ENCODE results near the gene ANKS1B. TPM values are rescaled to one million over a fixed set of nuclear protein-coding genes. Genes with fewer than 3 reads are reported as not detected.

The ANKS1B gene
- total RNA-seq, 1 donor from 2014 or later, result 0.46 TPM

DNA sequence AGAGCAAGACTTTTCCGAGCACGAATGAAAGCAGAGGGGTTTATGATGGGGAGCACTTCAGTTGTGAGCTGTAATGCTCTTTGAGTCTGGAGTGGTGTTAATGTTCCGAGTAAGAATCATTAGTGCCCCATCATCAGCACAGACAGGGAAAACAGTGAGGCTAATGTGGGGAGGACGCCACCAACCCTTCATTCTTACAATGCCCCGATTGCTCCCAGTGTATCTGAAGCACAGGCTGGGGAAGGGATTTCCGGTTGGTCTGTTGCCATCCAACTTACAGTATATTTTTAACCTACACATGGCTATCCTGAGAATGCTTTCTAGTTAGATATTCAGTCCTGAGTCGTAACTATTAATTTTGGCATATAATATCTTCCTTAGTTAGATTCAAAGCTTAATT, 1198.1 kb downstream of the ANKS1B start:
- DNase-seq (ENCODE audit: low read depth), result no peak
- H3K4me3 ChIP-seq (ENCODE audit: low read depth, low read length), result no peak overlapping the region
- TF ChIP-seq CTCF (conservative IDR thresholded peaks at IDR 0.05; ENCODE audit: low read depth, low read length), result no peak

- no peak for TF ChIP-seq CTCF (conservative IDR thresholded peaks at IDR 0.05; ENCODE audit: low read depth, low read length)
- no peak for DNase-seq (ENCODE audit: low read depth)
- H3K4me3 ChIP-seq (ENCODE audit: low read depth, low read length), result no peak overlapping the region
These were observed 1201.3 kb downstream of the ANKS1B start for GRCh38 chr12:98783420-98783819.

DNA sequence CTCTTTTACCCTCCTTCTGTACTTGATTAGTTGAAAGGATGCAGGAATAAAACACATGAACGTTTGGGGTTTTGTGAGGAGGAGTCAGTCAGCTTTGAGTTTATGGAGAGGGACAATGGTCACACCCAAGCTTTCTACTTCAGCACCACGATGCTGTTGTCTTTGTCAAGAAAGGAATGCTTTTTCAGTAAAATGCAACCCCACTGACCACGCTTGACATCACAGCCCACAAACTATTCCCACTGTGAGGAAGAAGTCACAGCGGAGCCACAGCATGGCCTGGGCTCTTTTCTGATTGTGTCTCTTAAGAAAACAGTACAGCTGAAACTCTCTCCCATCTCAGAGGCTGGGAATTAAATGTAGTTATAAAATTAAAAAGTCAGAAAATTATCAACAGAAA, 1204.5 kb downstream of the ANKS1B start:
- no peak overlapping the region for H3K4me3 ChIP-seq (ENCODE audit: low read depth, low read length)
- DNase-seq (ENCODE audit: low read depth), result no peak
- no peak for TF ChIP-seq CTCF (conservative IDR thresholded peaks at IDR 0.05; ENCODE audit: low read depth, low read length)

DNA sequence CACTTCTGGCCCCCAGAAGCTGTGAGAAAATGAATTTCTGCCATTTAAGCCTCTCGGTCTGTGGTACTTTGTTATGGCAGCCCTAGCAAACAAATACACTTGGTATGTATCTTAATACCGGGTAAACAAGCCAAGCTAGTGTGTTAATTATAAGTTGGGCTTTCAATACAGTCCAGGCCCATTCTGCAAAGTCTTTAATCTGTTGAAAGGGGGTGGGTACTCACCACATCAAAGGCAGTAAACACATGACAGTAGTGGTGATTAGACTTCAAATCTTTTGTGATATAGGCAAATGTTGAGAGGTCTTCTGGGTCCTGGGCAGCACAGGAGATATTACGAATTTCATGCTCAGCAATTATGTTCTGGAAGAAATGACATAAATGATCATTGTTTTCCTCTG, 1211.9 kb downstream of the ANKS1B start:
- no peak overlapping the region for H3K4me3 ChIP-seq (ENCODE audit: low read depth, low read length)
- no peak for DNase-seq (ENCODE audit: low read depth)
- no peak for TF ChIP-seq CTCF (conservative IDR thresholded peaks at IDR 0.05; ENCODE audit: low read depth, low read length)

DNA sequence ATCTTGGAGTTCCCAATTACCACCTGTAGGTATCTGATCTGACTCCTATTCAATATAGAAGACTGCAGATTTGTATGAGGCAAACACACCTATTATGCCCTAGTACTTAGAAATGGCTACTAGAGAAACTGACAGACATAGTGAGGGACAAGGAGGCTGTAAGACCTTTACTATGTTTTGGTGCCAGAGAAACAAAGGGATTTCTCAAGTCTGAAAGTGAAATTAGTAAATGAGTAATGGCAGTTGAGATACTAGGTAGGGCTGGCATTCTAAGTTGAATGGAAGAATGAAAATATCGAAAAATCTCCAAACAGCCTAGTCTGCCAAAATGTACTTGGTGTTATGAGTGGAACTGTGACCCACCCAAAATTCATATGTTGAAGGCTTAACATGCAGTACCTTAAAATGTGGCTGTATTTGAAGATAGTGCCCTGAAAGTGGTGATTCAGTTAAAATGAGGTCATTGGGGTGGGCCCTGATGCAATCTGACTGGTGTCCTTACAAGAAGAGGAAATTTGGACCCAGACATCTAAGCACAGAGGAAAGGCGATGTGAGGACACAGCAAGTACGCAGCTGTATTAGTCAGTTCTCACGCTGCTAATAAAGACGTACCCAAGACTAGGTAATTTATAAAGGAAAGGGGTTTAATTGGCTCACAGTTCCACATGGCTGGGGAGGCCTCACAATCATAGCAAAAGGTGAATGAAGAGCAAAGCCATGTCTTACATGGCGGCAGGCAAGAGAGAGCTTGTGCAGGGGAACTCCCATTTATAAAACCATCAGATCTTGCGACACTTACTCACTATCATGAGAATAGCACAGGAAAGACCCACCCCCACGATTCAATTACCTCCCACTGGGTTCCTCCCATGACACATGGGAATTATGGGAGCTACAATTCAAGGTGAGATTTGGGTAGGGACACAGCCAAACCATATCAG, 1212.7 kb downstream of the ANKS1B start:
- TF ChIP-seq CTCF (conservative IDR thresholded peaks at IDR 0.05; ENCODE audit: low read depth, low read length), result no peak
- no peak overlapping the region for H3K4me3 ChIP-seq (ENCODE audit: low read depth, low read length)
- no peak for DNase-seq (ENCODE audit: low read depth)

- H3K4me3 ChIP-seq (ENCODE audit: low read depth, low read length), result no peak overlapping the region
- no peak for TF ChIP-seq CTCF (conservative IDR thresholded peaks at IDR 0.05; ENCODE audit: low read depth, low read length)
- no peak for DNase-seq (ENCODE audit: low read depth)
These were observed 1214.5 kb downstream of the ANKS1B start for GRCh38 chr12:98770230-98770629.

DNA sequence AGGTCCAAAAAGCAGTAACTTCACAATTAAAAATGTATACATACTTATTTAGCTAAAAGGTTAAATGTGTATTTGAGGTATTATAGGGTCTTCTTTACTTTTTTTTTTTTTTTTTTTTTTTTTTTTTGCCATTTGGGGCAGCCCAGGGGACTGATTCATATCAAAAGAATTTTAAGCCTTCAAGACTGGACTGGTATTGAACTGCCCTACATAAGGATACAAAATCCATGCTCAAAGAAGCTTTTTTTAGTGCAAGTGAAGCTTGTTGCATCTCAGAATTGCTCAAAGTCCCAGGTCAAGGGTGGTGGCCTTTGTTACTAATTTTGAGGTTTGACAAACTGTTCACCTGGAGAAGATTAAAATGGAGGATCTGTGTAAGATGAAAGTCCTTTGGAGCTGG, 1215.7 kb downstream of the ANKS1B start:
- DNase-seq (ENCODE audit: low read depth), result no peak
- no peak overlapping the region for H3K4me3 ChIP-seq (ENCODE audit: low read depth, low read length)
- no peak for TF ChIP-seq CTCF (conservative IDR thresholded peaks at IDR 0.05; ENCODE audit: low read depth, low read length)
